GM12801 (cell line): ENCODE measurements around the gene BRD7.

ENCODE experiments used
- TF ChIP-seq, protein P1 (sequence below): IDR thresholded peaks from one replicate; pipeline ENCODE4 v1.5.1; 2011; ENCODE audit warnings: control low read depth; ENCODE audit not compliant: insufficient read length; ENCODE audit errors: extremely low read depth

The BRD7 gene

DNA sequence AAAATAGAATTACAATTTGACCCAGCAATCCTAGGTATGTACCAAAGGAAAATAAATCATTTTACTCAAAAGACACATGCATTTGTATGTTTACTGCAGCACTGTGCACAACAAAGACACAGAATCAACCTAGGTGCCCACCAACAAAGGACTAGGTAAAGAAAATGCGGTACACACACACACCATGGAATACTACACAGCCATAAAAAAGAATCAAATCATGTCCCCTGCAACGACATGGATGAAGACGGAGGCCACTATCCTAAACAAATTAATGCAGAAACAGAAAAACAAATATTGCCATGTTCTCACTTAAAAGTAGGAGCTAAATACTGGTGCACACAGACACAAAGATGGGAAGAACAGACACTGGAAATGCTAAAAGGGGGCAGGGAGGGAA, 36.2 kb downstream of the BRD7 start:
- TF ChIP-seq, protein P1, sequence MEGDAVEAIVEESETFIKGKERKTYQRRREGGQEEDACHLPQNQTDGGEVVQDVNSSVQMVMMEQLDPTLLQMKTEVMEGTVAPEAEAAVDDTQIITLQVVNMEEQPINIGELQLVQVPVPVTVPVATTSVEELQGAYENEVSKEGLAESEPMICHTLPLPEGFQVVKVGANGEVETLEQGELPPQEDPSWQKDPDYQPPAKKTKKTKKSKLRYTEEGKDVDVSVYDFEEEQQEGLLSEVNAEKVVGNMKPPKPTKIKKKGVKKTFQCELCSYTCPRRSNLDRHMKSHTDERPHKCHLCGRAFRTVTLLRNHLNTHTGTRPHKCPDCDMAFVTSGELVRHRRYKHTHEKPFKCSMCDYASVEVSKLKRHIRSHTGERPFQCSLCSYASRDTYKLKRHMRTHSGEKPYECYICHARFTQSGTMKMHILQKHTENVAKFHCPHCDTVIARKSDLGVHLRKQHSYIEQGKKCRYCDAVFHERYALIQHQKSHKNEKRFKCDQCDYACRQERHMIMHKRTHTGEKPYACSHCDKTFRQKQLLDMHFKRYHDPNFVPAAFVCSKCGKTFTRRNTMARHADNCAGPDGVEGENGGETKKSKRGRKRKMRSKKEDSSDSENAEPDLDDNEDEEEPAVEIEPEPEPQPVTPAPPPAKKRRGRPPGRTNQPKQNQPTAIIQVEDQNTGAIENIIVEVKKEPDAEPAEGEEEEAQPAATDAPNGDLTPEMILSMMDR: no peak

GRCh38 chr16:50331570-50331969, 37.2 kb downstream of the BRD7 start:
- TF ChIP-seq, protein P1: no peak

- TF ChIP-seq, protein P1: no peak
These were observed 39.2 kb downstream of the BRD7 start for GRCh38 chr16:50329446-50330189.

DNA sequence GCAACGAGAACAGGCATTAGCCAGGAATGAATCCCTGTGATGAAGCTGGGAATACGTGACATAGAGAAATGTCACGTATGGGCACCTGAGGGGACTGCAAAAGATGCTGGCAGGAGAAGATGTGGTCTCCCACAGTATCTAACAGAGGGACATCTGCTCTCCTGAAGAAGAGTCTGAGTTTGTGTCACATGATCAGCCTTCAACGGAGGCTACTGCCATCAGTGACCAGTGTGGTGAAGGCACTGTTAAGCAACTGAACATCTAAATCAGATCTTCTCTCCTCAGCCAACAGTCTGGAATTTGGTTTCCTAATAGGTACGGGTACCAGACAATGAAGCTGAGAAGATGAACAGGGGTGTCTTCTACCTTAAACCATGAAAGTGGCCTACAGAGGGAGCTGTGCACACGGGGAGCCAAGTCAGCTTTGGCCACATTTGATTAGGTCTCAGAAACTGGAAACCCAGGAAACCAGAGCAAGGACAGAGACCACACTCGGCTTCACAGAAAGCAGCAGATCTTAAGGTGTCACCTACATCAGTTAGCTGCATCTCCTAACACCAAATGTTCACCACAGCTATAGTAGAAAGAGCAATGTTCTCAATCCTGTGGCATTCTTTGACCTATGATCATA, 41.8 kb downstream of the BRD7 start:
- TF ChIP-seq, protein P1: no peak

DNA sequence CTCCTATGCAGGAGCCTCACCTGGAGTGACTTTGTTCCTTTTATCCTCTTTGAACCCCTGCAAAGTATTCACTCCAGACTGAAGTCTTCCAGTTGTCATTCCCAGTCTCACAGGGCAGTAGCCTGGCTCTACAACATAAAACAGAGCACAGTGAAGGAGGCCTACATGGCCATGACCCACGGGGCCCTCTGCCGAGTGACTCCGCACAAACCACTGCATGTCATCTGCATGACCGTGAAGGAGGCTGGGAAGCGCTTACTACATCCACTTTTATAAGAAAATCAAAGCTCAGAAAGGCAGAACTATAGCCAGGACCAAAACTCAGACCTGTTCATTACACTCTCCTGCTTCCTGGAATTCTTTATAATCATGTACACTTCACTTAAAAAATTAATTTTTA, 42.5 kb downstream of the BRD7 start:
- TF ChIP-seq, protein P1: no peak

DNA sequence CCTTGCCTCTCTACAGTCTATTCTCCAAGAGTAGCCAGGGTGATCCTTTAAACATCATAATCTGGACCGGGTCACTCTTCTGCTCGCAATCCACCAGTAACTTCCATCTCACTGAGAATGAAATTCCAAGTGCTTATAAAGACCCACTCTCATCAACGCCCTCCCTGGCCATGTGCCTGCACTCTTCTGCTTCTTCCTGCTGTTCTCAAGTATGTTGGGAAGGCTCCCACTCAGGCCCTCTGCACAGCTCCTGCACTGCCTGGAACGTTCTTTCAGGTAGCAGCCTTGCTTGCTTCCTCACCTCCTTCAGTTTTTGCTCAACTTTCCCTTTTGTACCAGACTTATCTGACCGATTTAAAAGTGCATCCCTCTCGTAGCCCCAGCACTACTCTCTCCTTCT, 44.4 kb downstream of the BRD7 start:
- TF ChIP-seq, protein P1: no peak

DNA sequence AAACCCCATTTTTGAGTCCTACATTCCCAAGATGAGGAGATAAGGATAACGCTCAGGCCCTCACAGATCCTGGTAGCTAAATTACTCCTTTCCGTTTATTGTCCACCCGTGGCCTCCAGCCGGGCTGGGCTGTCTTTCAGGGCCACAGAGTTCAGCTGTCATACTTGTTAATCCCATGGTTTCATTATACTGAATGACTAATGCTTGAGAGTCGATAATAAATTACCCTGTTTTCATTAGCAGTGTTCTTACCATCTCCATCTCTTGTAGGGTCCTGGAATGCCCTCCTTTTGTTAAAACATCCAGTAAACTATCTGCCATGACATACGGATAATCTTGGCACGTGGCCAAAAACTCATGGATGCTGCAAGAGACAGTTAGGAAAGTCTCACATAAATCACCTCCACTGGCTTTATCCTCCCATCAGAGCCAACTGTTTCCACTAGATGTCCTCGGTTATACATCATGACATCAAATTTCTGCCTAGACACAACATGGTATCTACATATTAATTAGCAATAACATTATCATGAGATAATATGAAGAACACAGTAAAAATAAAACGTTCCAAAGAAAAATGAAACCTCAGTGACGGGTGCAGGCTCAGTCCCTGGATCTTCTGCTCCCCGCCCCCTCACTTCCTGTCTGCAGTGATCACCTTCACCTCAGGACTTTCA, 45.3 kb downstream of the BRD7 start:
- TF ChIP-seq, protein P1: no peak
